ENCODE results near the gene CCL2. TPM values are rescaled to one million over a fixed set of nuclear protein-coding genes. Genes with fewer than 3 reads are reported as not detected.

The CCL2 gene
- total RNA-seq, 3 donors from 2014 or later = 7.4 to 64.4 (median 26.5) TPM

GRCh38 chr17:34251186-34251585 lies 3.9 kb upstream of the CCL2 start:
- no peaks in the 10 kb centered on the region for H3K9me3 ChIP-seq
- no peaks in the 10 kb centered on the region for H3K36me3 ChIP-seq
- DNase-seq (ENCODE audit: low spot score in 2 of 2) = no peak
- peaks cover 20 to 24% of the 10 kb centered on the region in 2 donors for H3K4me1 ChIP-seq
- TF ChIP-seq CTCF (IDR thresholded peaks at IDR 0.05) = no peak
- TF ChIP-seq POLR2AphosphoS5 (IDR thresholded peaks at IDR 0.05) = no peak
- TF ChIP-seq POLR2A (IDR thresholded peaks at IDR 0.05) = no peak
- H3K27ac ChIP-seq = peak overlapping the region in 1 of 2 donors; percentile 90
- H3K27me3 ChIP-seq = no peaks in the 10 kb centered on the region
- no peak overlapping the region for H3K4me3 ChIP-seq
- intact Hi-C loops (cut with DNase I; ENCODE audit: low total_unique reads) = no loop called here

DNA sequence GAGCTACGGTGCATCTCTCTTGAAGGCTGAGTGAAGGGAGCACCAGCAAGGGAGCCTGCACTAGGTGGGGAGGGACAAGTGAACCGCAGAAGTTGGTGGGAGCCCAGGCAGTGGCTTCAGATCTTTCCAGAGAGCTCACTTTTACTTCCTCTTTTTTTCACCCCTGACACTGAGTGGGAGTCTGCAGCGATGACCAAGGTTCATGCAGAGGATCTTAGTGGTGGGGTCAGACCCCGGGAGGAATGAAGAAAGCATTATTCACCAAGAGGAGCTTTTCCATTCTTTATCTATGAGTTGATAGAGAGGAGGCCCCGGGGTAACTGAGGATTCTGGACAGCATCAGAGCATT lies 3.0 kb upstream of the CCL2 start:
- H3K4me1 ChIP-seq = peaks cover 20 to 24% of the 10 kb centered on the region in 2 donors
- H3K4me3 ChIP-seq = peak overlapping the region in 1 of 3 donors; percentile 33
- no peak for TF ChIP-seq CTCF (IDR thresholded peaks at IDR 0.05)
- no peaks in the 10 kb centered on the region for H3K27me3 ChIP-seq
- intact Hi-C loops (cut with DNase I; ENCODE audit: low total_unique reads) = no loop called here
- no peaks in the 10 kb centered on the region for H3K9me3 ChIP-seq
- no peaks in the 10 kb centered on the region for H3K36me3 ChIP-seq
- DNase-seq (ENCODE audit: low spot score in 2 of 2) = no peak
- H3K27ac ChIP-seq = peak overlapping the region; percentile 75 to 90

DNA sequence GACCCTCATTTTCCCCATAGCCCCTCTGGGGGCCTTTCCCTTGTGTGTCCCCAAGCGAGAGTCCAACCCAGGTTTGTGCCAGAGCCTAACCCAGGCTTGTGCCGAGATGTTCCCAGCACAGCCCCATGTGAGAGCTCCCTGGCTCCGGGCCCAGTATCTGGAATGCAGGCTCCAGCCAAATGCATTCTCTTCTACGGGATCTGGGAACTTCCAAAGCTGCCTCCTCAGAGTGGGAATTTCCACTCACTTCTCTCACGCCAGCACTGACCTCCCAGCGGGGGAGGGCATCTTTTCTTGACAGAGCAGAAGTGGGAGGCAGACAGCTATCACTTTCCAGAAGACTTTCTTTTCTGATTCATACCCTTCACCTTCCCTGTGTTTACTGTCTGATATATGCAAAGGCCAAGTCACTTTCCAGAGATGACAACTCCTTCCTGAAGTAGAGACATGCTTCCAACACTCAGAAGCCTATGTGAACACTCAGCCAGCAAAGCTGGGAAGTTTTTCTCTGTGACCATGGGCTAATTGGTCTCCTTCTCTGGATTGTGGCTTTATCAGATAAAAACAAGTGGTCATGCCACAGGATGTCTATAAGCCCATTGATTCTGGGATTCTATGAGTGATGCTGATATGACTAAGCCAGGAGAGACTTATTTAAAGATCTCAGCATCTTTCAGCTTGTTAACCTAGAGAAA lies 2.5 kb upstream of the CCL2 start:
- peak; percentile 88 to 94 for DNase-seq (ENCODE audit: low spot score in 2 of 2)
- TF ChIP-seq CTCF (IDR thresholded peaks at IDR 0.05) (no peak), POLR2AphosphoS5 (IDR thresholded peaks at IDR 0.05) (peak; percentile 62 to 78 (median 75))
- Histone ChIP-seq H3K27me3 (no peaks in the 10 kb centered on the region), H3K9me3 (no peaks in the 10 kb centered on the region), H3K27ac (peak overlapping the region; percentile 75 to 90), H3K36me3 (no peaks in the 10 kb centered on the region), H3K4me3 (peak overlapping the region in 1 of 3 donors; percentile 33), H3K4me1 (peaks cover 20 to 24% of the 10 kb centered on the region in 2 donors)
- intact Hi-C loops (cut with DNase I; ENCODE audit: low total_unique reads) = no loop called here

DNA sequence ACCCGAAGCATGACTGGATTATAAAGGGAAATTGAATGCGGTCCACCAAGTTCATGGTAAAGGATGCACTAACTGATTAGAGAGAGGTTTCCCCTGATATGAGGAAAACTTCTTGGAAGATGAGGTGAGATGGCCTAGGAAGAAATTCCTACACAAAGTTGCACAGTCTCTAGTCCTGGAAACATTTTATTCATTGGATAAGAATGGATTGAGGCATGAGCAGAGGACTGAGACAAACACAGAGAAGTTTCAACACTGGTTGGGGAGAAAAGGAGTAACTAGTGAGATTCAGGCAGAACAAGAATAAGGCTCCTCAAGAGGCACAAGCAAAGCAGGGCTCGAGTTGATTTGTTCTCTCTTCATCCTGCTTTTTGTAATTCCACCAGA lies 2.0 kb upstream of the CCL2 start:
- intact Hi-C loops (cut with DNase I; ENCODE audit: low total_unique reads) = no loop called here
- Histone ChIP-seq H3K4me1 (peaks cover 20 to 24% of the 10 kb centered on the region in 2 donors), H3K36me3 (no peaks in the 10 kb centered on the region), H3K27ac (peak overlapping the region; percentile 75 to 90), H3K9me3 (no peaks in the 10 kb centered on the region), H3K4me3 (peak overlapping the region in 1 of 3 donors; percentile 33), H3K27me3 (no peaks in the 10 kb centered on the region)
- no peak for DNase-seq (ENCODE audit: low spot score in 2 of 2)
- no peak for TF ChIP-seq CTCF (IDR thresholded peaks at IDR 0.05)
- TF ChIP-seq POLR2A (IDR thresholded peaks at IDR 0.05) = no peak
- no peak for TF ChIP-seq POLR2AphosphoS5 (IDR thresholded peaks at IDR 0.05)

DNA sequence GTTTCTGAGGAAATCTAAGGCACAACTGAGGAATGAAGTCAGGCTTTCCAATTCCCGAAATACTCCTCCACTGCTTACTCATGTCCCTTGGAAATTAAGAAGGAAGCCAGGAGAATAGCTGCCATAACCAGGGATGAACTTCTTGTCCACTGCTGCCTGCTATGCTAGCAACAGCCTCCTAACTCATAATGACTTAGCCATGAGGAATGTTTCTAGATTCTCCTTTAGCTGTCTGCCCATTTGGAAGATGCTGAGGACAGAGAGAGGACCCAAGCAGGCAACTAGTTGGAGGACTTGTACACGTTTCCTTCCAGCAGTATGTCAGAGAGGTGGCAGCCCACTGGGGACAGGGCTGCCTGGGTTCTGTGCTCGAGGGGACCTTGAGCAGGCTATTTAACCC lies 939 bp upstream of the CCL2 start:
- intact Hi-C loops (cut with DNase I; ENCODE audit: low total_unique reads) = no loop called here
- no peaks in the 10 kb centered on the region for H3K36me3 ChIP-seq
- peaks cover 20 to 24% of the 10 kb centered on the region in 2 donors for H3K4me1 ChIP-seq
- no peaks in the 10 kb centered on the region for H3K27me3 ChIP-seq
- TF ChIP-seq POLR2A (IDR thresholded peaks at IDR 0.05) (no peak), POLR2AphosphoS5 (IDR thresholded peaks at IDR 0.05) (peak in 1 of 3 donors; percentile 62)
- no peaks in the 10 kb centered on the region for H3K9me3 ChIP-seq
- H3K27ac ChIP-seq = peak overlapping the region; percentile 75 to 90
- DNase-seq (ENCODE audit: low spot score in 2 of 2) = no peak
- H3K4me3 ChIP-seq = peak overlapping the region in 1 of 3 donors; percentile 63

Data from breast epithelium (tissue), 4 donors.